ENCODE measurements around the gene CHAT. TPM values are rescaled to one million over a fixed set of nuclear protein-coding genes. Genes with fewer than 3 reads are reported as not detected.

The CHAT gene
- total RNA-seq, 4 donors from 2014 or later = 0.94 to 1.6 TPM; not detected in 2

DNA sequence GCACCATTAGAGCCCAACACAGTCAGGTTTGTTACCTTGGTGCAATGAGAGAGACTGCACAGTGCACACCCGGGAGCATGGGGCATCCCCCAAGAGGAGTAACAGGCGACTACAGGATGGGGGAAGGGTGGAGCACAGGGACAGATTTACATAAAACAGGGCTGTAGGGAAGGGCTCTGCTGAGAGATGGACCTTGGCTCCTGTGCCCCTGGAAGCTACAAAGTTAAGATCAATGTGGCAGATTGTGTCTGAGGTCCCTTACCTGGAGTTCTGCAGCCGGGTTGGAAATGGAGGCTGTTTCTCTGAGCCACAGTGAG is 17.4 kb upstream of the CHAT start:
- 20 to 55% methylated on average over 2 to 3 of the region's 3 CpGs for WGBS, 2 donors (ENCODE audit: low coverage in 1 of 2)
- Histone ChIP-seq H3K4me3 (no peak overlapping the region), H3K9me3 (no peaks in the 10 kb centered on the region), H3K27ac (no peak overlapping the region), H3K36me3 (no peaks in the 10 kb centered on the region), H3K4me1 (no peaks in the 10 kb centered on the region), H3K27me3 (peaks cover 60% of the 10 kb centered on the region)
- TF ChIP-seq POLR2A (IDR thresholded peaks at IDR 0.05) (no peak), EP300 (IDR thresholded peaks at IDR 0.05) (no peak), POLR2AphosphoS5 (IDR thresholded peaks at IDR 0.05) (no peak)
- TF ChIP-seq, protein P1, sequence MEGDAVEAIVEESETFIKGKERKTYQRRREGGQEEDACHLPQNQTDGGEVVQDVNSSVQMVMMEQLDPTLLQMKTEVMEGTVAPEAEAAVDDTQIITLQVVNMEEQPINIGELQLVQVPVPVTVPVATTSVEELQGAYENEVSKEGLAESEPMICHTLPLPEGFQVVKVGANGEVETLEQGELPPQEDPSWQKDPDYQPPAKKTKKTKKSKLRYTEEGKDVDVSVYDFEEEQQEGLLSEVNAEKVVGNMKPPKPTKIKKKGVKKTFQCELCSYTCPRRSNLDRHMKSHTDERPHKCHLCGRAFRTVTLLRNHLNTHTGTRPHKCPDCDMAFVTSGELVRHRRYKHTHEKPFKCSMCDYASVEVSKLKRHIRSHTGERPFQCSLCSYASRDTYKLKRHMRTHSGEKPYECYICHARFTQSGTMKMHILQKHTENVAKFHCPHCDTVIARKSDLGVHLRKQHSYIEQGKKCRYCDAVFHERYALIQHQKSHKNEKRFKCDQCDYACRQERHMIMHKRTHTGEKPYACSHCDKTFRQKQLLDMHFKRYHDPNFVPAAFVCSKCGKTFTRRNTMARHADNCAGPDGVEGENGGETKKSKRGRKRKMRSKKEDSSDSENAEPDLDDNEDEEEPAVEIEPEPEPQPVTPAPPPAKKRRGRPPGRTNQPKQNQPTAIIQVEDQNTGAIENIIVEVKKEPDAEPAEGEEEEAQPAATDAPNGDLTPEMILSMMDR (IDR thresholded peaks at IDR 0.05) = no peak
- no peak for ATAC-seq

DNA sequence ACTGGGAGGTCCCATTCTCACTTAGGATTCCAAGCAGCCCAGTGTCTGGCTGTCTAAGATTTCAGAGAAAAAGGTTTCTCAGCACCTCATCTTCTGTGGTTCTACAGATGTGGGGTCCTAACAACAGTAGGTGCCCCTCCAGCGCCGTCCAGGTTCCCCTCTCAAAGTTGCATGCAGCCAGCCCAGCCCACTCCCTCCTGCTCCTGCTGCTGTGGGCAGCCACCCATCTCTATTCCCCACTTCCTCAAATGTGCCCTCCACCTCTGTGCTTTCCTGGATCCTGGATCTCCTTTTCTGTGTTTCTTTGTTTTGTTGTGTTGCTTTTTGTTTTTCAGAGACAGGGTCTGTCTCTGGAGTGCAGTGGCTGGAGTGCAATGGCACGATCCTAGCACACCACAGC is 17.0 kb upstream of the CHAT start:
- no peaks in the 10 kb centered on the region for H3K4me1 ChIP-seq
- 53 to 74% methylated on average over 3 of the region's 3 CpGs for WGBS, 2 donors (ENCODE audit: low coverage in 1 of 2)
- peaks cover 60% of the 10 kb centered on the region for H3K27me3 ChIP-seq
- TF ChIP-seq, protein P1 (IDR thresholded peaks at IDR 0.05) = no peak
- TF ChIP-seq POLR2A (IDR thresholded peaks at IDR 0.05) = no peak
- TF ChIP-seq EP300 (IDR thresholded peaks at IDR 0.05) = no peak
- no peak for TF ChIP-seq POLR2AphosphoS5 (IDR thresholded peaks at IDR 0.05)
- H3K9me3 ChIP-seq = no peaks in the 10 kb centered on the region
- no peak for ATAC-seq
- H3K36me3 ChIP-seq = no peaks in the 10 kb centered on the region
- no peak overlapping the region for H3K27ac ChIP-seq
- H3K4me3 ChIP-seq = no peak overlapping the region

DNA sequence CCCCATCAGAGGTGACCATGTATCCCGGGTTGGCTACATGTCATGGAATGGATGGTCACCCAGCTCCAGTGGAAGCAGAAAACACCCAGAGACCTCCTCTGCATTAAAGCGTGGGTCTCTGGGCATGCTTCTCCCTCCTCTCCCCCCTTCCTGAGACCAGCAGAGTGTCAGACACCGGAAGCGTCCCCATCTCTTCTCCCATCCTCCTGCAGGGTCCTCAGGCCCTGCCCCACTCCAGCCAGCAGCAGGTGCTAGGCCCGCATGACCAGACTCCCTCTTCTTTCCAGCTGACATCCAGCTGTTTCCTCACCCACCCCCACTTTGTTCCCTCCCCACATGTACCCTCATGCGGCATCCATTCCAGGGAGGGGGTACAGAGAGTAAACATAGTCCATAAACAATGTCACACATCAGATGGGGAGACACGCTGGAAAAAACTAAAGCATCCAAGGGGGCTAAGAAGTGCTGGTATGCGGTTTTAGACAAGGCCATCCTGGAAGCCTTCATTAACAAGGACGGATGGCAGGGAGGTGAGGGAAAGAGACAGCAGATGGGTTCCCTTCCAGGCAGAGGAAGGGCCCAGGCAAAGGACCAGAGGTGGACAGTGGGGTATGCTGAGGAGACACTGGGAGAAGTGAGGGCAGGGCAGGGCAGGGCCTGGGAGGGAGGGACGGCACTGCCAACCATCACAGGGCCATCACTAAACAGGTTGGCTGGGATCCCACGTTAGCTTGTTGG is 16.2 kb upstream of the CHAT start:
- no peaks in the 10 kb centered on the region for H3K4me1 ChIP-seq
- H3K36me3 ChIP-seq = no peaks in the 10 kb centered on the region
- H3K27me3 ChIP-seq = peaks cover 61% of the 10 kb centered on the region
- no peak overlapping the region for H3K4me3 ChIP-seq
- ATAC-seq = no peak
- TF ChIP-seq POLR2A (IDR thresholded peaks at IDR 0.05) (no peak), EP300 (IDR thresholded peaks at IDR 0.05) (no peak), POLR2AphosphoS5 (IDR thresholded peaks at IDR 0.05) (no peak)
- TF ChIP-seq, protein P1 (IDR thresholded peaks at IDR 0.05) = no peak
- WGBS, 2 donors (ENCODE audit: low coverage in 1 of 2) = 39% methylated on average over 4 to 5 of the region's 11 CpGs
- no peak overlapping the region for H3K27ac ChIP-seq
- no peaks in the 10 kb centered on the region for H3K9me3 ChIP-seq

DNA sequence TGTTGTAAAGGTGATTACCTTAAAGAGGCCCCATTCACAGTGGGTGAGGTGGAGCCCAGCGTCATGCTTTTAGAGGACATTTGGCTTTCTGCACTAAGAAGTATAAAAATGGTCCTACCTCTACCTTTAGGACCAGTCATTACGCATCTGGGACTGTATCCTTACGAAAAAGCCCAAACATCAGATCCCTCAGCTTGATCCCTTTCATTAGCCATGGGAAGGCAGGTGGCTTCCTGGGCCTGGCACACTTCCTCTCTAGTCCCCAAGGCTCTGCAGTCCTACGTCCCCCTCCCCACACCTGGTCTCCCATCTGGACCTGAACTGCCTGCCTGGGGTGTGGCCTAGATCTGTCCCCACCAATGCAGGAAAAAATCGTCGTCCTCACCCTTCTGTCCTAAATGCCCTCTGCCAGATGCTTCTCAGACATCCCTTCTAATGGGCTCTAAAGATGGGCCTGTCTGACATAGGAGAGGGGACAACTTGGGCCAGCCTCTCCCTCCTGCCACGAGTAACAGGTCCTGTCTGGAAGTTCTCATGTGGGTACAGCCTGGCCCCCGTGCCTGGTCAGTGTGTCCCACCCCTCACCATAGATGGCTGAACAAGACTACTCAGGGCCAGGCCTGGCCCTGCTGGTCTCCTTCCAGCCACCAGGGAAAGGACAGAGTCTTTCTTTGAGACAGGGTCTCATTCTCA is 15.5 kb upstream of the CHAT start:
- Histone ChIP-seq H3K9me3 (no peaks in the 10 kb centered on the region), H3K4me3 (no peak overlapping the region), H3K4me1 (no peaks in the 10 kb centered on the region), H3K27ac (no peak overlapping the region), H3K27me3 (peaks cover 61% of the 10 kb centered on the region), H3K36me3 (no peaks in the 10 kb centered on the region)
- no peak for ATAC-seq
- WGBS, 2 donors (ENCODE audit: low coverage in 1 of 2) = 75 to 90% methylated on average over 2 to 6 of the region's 8 CpGs
- TF ChIP-seq POLR2A (IDR thresholded peaks at IDR 0.05) (no peak), EP300 (IDR thresholded peaks at IDR 0.05) (no peak), POLR2AphosphoS5 (IDR thresholded peaks at IDR 0.05) (no peak)
- TF ChIP-seq, protein P1 (IDR thresholded peaks at IDR 0.05) = no peak

DNA sequence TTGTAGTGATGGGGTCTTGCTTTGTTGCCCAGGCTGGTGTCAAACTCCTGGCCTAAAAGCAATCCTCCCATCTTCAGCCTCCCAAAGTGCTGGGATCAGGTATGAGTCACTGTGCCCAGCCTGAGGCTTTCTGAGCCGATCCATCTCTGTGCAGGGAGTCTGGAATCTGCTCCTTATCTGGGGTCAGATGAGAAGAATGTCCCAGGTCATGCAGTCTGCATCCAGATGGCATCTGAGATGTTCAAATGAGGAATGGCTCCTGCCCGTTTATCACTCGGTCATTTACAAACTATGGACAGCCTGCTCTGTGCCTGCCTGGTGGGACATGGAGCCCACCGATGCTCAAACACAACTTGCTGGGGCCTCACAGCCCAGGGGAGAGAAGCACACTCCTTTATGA is 14.9 kb upstream of the CHAT start:
- Histone ChIP-seq H3K4me3 (no peak overlapping the region), H3K36me3 (no peaks in the 10 kb centered on the region), H3K27ac (no peak overlapping the region), H3K4me1 (no peaks in the 10 kb centered on the region), H3K27me3 (peaks cover 59% of the 10 kb centered on the region), H3K9me3 (no peaks in the 10 kb centered on the region)
- no peak for ATAC-seq
- TF ChIP-seq, protein P1 (IDR thresholded peaks at IDR 0.05) = no peak
- TF ChIP-seq POLR2AphosphoS5 (IDR thresholded peaks at IDR 0.05) (no peak), EP300 (IDR thresholded peaks at IDR 0.05) (no peak), POLR2A (IDR thresholded peaks at IDR 0.05) (no peak)
- 31 to 44% methylated on average over 3 of the region's 4 CpGs for WGBS, 2 donors (ENCODE audit: low coverage in 1 of 2)

All from gastroesophageal sphincter (tissue), 4 donors.